GM23248 (cell line): ENCODE data around the gene CLSTN3.

ENCODE experiments used
- EZH2 ChIP-seq: fragments of 200-600 bp; sonication (generic); IDR thresholded peaks from 2 replicates; pipeline ENCODE4 v1.6.1; 2018; ENCODE audit warnings: antibody characterized with exemption, mild to moderate bottlenecking; ENCODE audit not compliant: insufficient read depth, poor library complexity, severe bottlenecking
- EZH2phosphoT487 ChIP-seq: fragments of 200-600 bp; sonication (generic); IDR thresholded peaks from 2 replicates; pipeline ENCODE4 v1.6.1; 2018; ENCODE audit warnings: antibody characterized with exemption, moderate library complexity, mild to moderate bottlenecking, low read depth; ENCODE audit not compliant: insufficient read depth

- TF ChIP-seq EZH2phosphoT487 (no peak), EZH2 (no peak)
These were observed 27.6 kb upstream of the CLSTN3 start for GRCh38 chr12:7102582-7102981.
